ENCODE results near the gene ACTR5. TPM values are rescaled to one million over a fixed set of nuclear protein-coding genes. Genes with fewer than 3 reads are reported as not detected.
"Not testable (repeated sequence)": the region's sequence is repeated elsewhere in the genome, so short reads cannot be mapped to it uniquely, and the experiment has no call there.

ACTR5 gene
- total RNA-seq, 2 experiments from 2014 or later = 7.8 to 8.1 TPM

DNA sequence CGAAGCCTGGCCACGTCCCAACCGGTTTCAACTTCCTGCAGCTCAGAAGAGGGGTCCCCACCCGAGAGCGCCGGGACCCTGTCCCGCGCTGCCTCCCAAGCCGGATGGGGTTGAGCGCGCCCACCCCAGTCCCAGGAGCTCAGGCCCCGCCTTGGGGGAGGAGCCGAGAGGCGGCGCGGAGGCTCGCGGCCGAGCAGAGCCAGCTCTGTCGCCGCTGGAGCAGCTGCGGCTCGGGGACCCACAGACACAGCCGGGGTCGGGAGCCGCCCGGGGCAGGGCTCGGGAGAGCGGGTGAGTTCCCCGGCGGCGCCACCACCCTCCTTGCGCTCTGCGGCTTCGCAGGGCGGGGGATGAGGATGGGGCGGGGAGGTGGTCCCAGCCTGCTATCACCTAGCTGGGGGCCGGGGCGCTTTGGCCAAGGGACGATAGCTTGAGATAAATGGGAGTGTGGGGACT lies 57.3 kb downstream of the ACTR5 start, which contains the start of gene PPP1R16B:
Gene PPP1R16B (plus strand): TSS at position 196 of the 456 bp plus-strand sequence. CDS start 30,229 bp downstream, outside the sequence.
- POLR2A ChIA-PET = interaction anchor here (0.6 to 1.1 kb wide), 4 partner anchors 10 to 69 kb away, joined by 3 to 4 read pairs (median 3); no protein-coding TSS in a partner anchor
- CTCF ChIA-PET = interaction anchor here (0.9 to 1.9 kb wide), 10 partner anchors 9 to 157 kb away, joined by 3 to 6 read pairs (median 4); partner anchors contain the start of gene DHX35

DNA sequence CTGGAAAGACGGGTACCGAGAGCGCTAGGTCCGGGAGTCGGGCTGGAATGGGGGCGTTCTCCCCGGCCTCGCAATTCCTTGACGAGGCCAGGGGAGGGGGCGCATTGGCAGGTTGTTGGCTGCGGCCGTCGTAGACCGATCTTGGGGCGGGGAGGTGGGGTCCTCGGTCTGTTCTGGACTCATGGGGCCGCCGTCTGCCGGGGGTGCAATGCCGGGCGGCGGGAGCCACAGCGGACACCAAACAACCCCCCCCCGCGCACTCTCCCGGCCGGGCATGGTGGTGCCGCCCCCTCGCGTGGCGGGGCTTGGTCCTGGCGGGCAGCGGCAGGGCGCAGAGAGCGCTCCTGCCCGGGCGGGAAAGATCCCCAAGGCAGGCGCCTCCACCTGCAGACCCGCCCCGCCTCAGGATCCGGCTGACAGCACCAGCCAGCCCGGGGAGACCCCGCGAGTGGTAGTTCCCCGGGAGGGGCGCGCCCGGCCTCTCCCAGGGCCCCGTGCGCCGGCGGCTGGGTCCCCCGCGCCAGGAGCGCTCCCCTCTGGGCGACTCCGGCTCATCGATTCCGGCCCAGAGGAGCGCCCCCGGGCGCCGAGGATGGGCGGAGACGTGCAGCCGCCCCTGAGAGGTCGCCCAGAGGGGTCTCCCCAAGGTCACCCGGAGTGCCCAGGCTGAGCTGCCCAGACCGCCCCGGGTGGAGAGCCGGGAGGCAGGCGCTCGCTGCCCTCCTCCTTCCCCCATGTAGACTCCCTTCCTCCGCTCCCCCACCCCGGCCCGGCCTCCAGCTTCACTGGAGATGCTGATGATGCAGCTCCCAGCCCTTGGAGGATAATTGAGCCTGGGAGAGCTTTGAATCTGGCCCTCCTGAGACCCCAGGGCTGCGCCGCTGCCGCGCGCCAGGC lies 57.9 kb downstream of the ACTR5 start:
- Mint-ChIP-seq H3K36me3 (ENCODE audit: low read depth) (peaks cover 38% of the 10 kb centered on the region), H3K9me3 (no peaks in the 10 kb centered on the region), H3K4me3 (peak overlapping the region; percentile 87), H3K27ac (peak overlapping the region; percentile 97), H3K4me1 (peaks cover 65% of the 10 kb centered on the region), H3K27me3 (no peaks in the 10 kb centered on the region)
- ChIA-PET POLR2A (interaction anchor here (0.6 to 1.1 kb wide), 5 partner anchors 9 to 70 kb away, joined by 3 to 7 read pairs (median 3); no protein-coding TSS in a partner anchor), CTCF (interaction anchor here (0.6 to 1.9 kb wide), 18 partner anchors 8 to 285 kb away, joined by 3 to 6 read pairs (median 3); partner anchors contain the start of gene DHX35)
- DNase-seq = peak; percentile 27

More for the DNA sequence above, 57.3 kb downstream of the ACTR5 start, which contains the start of gene PPP1R16B:
- peak; percentile 80 for DNase-seq
- H3K27ac Mint-ChIP-seq = peak within 1 kb of the TSS; percentile 97
- H3K4me3 Mint-ChIP-seq = peak within 1 kb of the TSS; percentile 87
- H3K36me3 Mint-ChIP-seq (ENCODE audit: low read depth) = peaks cover 31% of the 10 kb centered on the region
- no peaks in the 10 kb centered on the region for H3K9me3 Mint-ChIP-seq
- H3K27me3 Mint-ChIP-seq = no peaks in the 10 kb centered on the region
- H3K4me1 Mint-ChIP-seq = peaks cover 63% of the 10 kb centered on the region

DNA sequence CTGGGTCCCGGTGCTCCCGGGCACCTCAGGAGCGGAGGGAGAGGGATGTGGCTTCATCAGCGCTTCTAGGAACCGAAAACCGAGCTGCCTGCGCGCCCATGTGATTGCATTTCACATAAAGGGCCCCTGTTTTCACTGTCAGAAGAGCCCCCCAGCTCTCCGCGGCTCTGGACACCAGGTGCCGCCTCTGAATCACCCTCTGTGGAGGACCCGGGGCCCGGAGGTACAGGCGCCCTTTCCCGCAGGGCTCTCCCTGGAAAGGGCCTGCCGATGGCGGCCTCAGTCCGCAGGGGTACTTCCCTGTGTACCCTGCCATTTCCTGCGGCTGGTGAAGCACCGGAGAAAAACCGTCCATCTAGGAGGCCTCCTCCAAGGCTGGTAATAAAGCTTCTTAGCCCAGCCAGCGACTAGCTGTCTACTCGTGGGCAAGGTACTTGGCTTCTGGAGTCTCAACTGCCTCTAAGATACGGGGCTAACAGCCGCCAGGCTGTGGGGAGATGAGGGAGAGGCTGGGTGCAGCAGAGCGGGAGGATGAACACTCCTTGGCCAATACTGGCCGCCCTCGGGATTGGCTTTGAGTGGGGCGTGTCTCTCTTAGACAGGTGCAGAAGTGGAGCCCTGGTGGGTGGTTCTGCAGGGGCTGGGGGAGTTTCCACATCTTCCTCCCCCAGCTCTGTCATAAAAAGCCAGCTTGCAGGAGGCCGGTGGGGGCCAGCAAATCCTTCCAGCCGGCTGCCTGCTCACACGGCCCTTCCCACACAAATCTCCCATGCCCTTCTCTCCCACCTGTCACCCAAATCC lies 58.8 kb downstream of the ACTR5 start:
- ChIA-PET CTCF (interaction anchor here (0.6 to 1.4 kb wide), 11 partner anchors 9 to 286 kb away, joined by 3 to 5 read pairs (median 3); partner anchors contain the start of gene DHX35), POLR2A (interaction anchor here (1.0 kb wide), 2 partner anchors 68 to 69 kb away, joined by 3 to 7 read pairs; no protein-coding TSS in a partner anchor)
- Mint-ChIP-seq H3K36me3 (ENCODE audit: low read depth) (peaks cover 44% of the 10 kb centered on the region), H3K9me3 (no peaks in the 10 kb centered on the region), H3K27me3 (no peaks in the 10 kb centered on the region), H3K4me1 (peaks cover 70% of the 10 kb centered on the region), H3K4me3 (peak overlapping the region; percentile 78), H3K27ac (peak overlapping the region; percentile 76)
- peak; percentile 39 for DNase-seq

DNA sequence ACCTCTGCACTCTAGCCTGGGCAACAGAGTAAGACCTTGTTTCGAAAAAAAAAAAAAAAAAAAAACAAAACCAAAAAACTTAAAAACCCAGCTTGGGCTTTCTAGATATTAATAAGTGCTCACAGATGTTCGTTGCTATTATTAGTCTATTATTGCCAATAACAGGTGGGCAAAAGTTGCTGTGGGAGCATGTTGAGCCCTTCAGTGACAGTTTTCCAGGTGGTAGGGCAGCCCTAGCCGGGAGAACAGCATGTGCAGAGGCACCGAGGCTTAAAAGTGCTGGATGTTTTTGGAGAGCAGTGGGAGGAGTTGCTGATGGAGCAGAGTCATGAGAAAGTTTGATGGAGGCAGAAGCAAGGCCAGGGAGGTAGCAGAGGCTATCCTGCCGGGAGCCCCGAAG lies 61.7 kb downstream of the ACTR5 start:
- Mint-ChIP-seq H3K4me3 (no peak overlapping the region), H3K27ac (peak overlapping the region; percentile 80), H3K36me3 (ENCODE audit: low read depth) (peaks cover 52% of the 10 kb centered on the region), H3K27me3 (no peaks in the 10 kb centered on the region), H3K4me1 (peaks cover 65% of the 10 kb centered on the region), H3K9me3 (no peaks in the 10 kb centered on the region)
- DNase-seq = no peak
- ChIA-PET CTCF (no interaction called here), POLR2A (no interaction called here)

DNA sequence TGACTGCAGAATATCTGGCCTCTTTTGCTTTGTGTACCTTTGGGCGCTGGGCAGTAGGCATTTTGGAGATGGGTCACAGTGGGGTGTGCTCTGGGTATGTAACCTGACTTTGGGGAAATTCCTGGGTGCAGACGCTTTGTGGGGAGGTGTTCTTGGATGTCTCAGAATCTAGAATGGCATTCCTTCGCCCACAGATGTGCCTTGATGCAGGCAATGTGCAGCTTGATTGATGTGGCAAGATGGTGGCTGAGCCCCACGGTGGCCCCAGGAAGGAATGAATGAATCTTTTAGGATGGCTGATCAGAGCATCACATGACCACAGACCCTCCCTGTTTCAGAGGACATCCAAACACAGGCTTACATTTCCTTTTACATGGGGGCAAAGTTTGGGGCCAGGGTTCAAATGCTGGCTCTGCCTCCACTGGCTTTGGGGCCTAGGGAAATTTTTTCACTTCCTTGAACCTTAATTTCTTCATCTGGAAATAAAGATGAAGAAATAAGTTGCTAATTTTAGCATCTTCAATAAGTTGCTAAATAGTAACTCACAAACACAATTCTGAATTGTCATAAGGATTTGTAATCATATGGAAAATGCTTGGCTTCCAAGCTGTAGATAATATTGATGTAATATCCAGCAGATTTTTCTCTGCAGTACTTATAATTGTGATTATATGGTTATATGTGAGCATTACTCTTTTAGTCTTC lies 62.8 kb downstream of the ACTR5 start:
- POLR2A ChIA-PET = no interaction called here
- no peak overlapping the region for H3K4me3 Mint-ChIP-seq

DNA sequence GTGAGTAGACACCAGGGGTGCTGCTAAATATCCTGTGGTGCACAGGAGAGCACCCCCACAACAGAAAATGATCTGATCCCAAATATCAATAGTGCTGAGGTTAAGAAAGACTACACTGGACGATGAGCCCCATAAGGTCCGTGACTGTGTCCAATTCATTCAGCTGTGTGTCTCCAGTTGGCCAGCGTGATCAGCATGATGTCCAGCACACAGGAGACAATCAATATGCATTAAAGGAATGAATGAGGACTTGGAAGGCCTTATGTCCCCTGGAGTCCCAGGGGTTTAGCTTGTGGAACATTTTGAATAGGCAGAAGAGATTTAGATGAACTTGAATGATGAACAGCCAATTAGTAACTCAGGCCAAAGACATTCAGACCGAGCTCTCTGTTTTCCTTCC lies 63.5 kb downstream of the ACTR5 start:
- DNase-seq = no peak
- H3K4me3 Mint-ChIP-seq = no peak overlapping the region
- POLR2A ChIA-PET = interaction anchor here (0.7 kb wide), 1 partner anchor 183 kb away, joined by 4 read pairs; no protein-coding TSS in a partner anchor
- peaks cover 2% of the 10 kb centered on the region for H3K9me3 Mint-ChIP-seq
- no peaks in the 10 kb centered on the region for H3K27me3 Mint-ChIP-seq
- H3K4me1 Mint-ChIP-seq = peaks cover 81% of the 10 kb centered on the region
- H3K36me3 Mint-ChIP-seq (ENCODE audit: low read depth) = peaks cover 69% of the 10 kb centered on the region
- no peak overlapping the region for H3K27ac Mint-ChIP-seq
- CTCF ChIA-PET = interaction anchor here (1.9 kb wide), 1 partner anchor 115 kb away, joined by 4 read pairs; the partner anchor contains the start of gene FAM83D

More for the DNA sequence above, 62.8 kb downstream of the ACTR5 start:
- Mint-ChIP-seq H3K27me3 (no peaks in the 10 kb centered on the region), H3K4me1 (peaks cover 75% of the 10 kb centered on the region), H3K9me3 (peaks cover 2% of the 10 kb centered on the region), H3K36me3 (ENCODE audit: low read depth) (peaks cover 64% of the 10 kb centered on the region), H3K27ac (no peak overlapping the region)
- CTCF ChIA-PET = interaction anchor here (1.9 kb wide), 1 partner anchor 115 kb away, joined by 4 read pairs; the partner anchor contains the start of gene FAM83D
- DNase-seq = no peak

DNA sequence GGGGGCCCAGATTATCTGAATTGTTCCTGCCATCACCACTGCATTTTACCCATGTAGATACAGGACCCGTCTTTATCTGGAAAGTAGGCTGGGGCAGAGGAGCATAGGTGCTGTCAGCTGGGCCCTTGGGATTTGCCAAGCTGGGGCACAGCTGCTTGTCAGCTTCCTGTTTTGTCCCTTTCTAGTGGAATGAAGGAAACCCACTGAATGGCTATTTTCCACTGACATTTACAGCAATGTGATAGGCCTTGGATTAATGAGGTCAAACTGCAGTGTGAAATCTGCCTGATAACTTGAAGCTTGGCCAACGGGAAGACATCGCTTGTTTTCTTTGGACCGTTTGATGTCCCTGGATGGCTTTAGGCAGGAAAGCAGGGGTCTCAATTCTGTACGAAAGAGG lies 63.9 kb downstream of the ACTR5 start:
- peaks cover 83% of the 10 kb centered on the region for H3K4me1 Mint-ChIP-seq
- CTCF ChIA-PET = interaction anchor here (0.6 to 1.9 kb wide), 2 partner anchors 56 to 114 kb away, joined by 4 to 5 read pairs; partner anchors contain the start of gene FAM83D

DNA sequence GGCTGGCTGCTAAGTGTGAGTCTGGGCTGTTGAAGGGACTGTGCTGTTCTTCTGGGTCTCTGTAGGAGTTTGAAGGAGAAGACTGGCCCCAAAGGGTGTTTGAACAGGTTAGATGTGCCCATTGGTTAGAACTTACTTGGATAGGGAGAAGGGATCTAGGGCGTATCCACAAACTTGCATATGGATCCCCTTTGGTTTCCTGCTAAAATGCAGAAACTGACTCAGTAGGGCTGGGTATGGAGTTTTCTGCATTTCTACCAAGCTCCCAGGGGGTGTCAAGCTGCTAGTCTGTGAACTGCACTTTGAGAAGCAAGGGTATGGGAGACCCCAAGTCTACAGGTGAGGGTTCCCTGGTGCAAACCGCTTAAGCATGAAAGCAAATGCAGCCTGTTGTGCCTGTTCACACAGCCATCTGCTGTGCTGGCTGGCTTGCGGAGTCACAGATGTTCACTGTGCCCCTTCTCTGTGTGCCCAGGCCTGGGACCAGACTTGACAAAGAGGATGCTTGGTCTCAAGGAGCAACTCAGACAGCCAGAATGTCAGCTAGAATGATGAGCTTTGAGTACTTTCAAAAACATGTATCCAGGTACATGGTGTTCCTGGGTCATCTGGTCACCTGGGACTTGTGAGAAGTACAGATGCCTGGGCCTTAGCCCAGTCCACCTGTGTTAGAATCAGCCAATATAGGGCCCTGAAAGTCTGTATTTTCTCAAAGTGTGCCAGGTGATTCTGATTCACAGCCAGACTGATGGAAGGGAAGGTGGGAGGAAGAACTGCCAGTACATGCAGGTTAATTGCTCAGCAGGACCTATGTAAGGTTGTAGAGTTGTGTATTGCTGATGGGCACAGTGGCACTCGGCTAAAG lies 64.7 kb downstream of the ACTR5 start:
- peaks cover 79% of the 10 kb centered on the region for H3K4me1 Mint-ChIP-seq
- peaks cover 67% of the 10 kb centered on the region for H3K36me3 Mint-ChIP-seq (ENCODE audit: low read depth)
- ChIA-PET CTCF (interaction anchor here (0.6 to 1.9 kb wide), 3 partner anchors 8 to 113 kb away, joined by 4 to 5 read pairs (median 4); partner anchors contain the start of genes FAM83D and PPP1R16B), POLR2A (no interaction called here)
- no peak for DNase-seq
- H3K27me3 Mint-ChIP-seq = no peaks in the 10 kb centered on the region
- peaks cover 2% of the 10 kb centered on the region for H3K9me3 Mint-ChIP-seq
- no peak overlapping the region for H3K27ac Mint-ChIP-seq
- no peak overlapping the region for H3K4me3 Mint-ChIP-seq

More for the DNA sequence above, 63.9 kb downstream of the ACTR5 start:
- Mint-ChIP-seq H3K4me3 (no peak overlapping the region), H3K27me3 (no peaks in the 10 kb centered on the region), H3K36me3 (ENCODE audit: low read depth) (peaks cover 69% of the 10 kb centered on the region), H3K27ac (no peak overlapping the region), H3K9me3 (peaks cover 2% of the 10 kb centered on the region)
- POLR2A ChIA-PET = interaction anchor here (0.7 kb wide), 1 partner anchor 183 kb away, joined by 4 read pairs; no protein-coding TSS in a partner anchor
- DNase-seq = no peak

DNA sequence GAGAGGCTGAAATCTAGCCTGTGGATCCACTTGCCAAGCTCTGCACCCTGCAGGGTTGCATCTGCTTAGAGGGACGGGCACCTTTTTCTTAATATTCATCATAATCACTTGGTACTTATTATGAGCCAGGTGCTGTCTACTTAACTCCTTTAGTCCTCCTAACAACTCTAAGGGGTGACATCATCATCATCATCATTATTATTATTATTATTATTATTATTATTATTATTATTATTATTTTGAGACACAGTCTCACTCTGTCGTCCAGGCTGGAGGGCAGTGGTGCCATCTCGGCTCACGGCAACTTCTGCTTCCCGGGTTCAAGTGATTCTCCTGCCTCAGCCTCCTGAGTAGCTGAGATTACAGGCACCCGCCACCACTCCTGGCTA lies 65.3 kb downstream of the ACTR5 start:
- not testable (repeated sequence) for H3K27me3 Mint-ChIP-seq

DNA sequence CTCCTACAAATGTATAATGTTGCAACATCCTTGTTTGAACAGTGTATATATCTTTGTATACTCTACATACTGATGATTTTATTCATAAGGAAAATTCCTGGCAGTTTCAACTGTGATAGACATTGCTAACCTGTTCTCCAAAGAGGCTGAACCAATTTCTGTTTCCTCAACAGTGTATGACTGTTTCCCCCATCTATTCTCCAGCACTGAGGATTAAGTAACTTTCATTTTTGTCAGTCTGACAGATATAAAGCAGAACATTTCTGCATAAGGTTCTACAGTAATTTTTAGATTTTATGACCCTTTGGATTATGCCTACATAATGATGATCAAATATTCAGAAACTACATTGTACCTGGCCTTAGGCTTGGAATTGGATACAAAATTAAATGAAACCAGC lies 67.2 kb downstream of the ACTR5 start:
- Mint-ChIP-seq H3K36me3 (ENCODE audit: low read depth) (peaks cover 57% of the 10 kb centered on the region), H3K4me1 (peaks cover 74% of the 10 kb centered on the region), H3K27me3 (no peaks in the 10 kb centered on the region), H3K27ac (no peak overlapping the region), H3K4me3 (no peak overlapping the region), H3K9me3 (peaks cover 2% of the 10 kb centered on the region)
- ChIA-PET POLR2A (interaction anchor here (0.6 kb wide), 1 partner anchor 10 kb away, joined by 3 read pairs; the partner anchor contains the start of gene PPP1R16B), CTCF (interaction anchor here (0.9 to 2.2 kb wide), 3 partner anchors 11 to 90 kb away, joined by 3 to 6 read pairs (median 6); no protein-coding TSS in a partner anchor)
- no peak for DNase-seq

More for the DNA sequence above, 65.3 kb downstream of the ACTR5 start:
- POLR2A ChIA-PET, H3K9me3 Mint-ChIP-seq, H3K27ac Mint-ChIP-seq, DNase-seq, H3K4me3 Mint-ChIP-seq: not testable (repeated sequence)
- Mint-ChIP-seq H3K36me3 (ENCODE audit: low read depth) (peaks cover 67% of the 10 kb centered on the region), H3K4me1 (peaks cover 78% of the 10 kb centered on the region)
- CTCF ChIA-PET = interaction anchor here (1.7 kb wide), 1 partner anchor 9 kb away, joined by 4 read pairs; the partner anchor contains the start of gene PPP1R16B

All from activated CD4-positive, alpha-beta T cell treated with anti-CD3 and anti-CD28 coated beads, Interleukin-2, amount 10 ng/mL, durations not matched to agents 7 days and 5 days (primary cell).